ENCODE results near the gene MMP28. TPM values are rescaled to one million over a fixed set of nuclear protein-coding genes. Genes with fewer than 3 reads are reported as not detected.
A peak's percentile ranks its signal among the peaks of the same experiment; 100 is the strongest.

Gene MMP28, protein sequence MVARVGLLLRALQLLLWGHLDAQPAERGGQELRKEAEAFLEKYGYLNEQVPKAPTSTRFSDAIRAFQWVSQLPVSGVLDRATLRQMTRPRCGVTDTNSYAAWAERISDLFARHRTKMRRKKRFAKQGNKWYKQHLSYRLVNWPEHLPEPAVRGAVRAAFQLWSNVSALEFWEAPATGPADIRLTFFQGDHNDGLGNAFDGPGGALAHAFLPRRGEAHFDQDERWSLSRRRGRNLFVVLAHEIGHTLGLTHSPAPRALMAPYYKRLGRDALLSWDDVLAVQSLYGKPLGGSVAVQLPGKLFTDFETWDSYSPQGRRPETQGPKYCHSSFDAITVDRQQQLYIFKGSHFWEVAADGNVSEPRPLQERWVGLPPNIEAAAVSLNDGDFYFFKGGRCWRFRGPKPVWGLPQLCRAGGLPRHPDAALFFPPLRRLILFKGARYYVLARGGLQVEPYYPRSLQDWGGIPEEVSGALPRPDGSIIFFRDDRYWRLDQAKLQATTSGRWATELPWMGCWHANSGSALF
- 0.68 TPM in 1 of 2 replicates, not detected in the other for total RNA-seq (2014; rRNA removed; shearing (Covaris generic))

GRCh38 chr17:35795007-35795870, at the start of gene MMP28:
TSS of gene MMP28 (minus strand) at chr17:35795641. CDS start at chr17:35795377, 264 bp downstream.
- no peak for DNase-seq (ENCODE audit: low spot score)

GRCh38 chr17:35844547-35844946, 49.1 kb upstream of the MMP28 start:
- DNase-seq (ENCODE audit: low spot score) = no peak

DNA sequence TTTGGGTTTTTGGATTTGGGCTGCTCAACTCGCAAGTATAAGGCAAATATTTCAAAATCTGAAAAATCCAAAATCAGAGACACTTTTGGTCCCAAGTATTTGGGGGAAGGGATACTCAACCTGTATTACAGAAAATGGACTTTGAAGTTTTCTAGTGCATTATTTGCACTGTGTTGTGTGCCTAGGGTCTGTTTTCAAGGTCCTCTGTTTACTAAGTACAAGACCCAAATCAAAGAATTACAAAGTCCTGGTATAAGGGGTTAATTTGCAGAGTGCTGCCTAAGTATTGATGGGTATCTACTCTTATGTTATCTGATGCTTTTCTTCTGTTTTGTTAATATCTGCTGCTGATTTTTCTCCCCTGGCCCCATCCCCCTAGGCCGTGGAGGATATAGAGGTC, 48.3 kb upstream of the MMP28 start:
- DNase-seq (ENCODE audit: low spot score) = no peak

- DNase-seq (ENCODE audit: low spot score) = no peak
Measured at GRCh38 chr17:35842239-35842638, 46.8 kb upstream of the MMP28 start.

GRCh38 chr17:35841505-35841904, 46.1 kb upstream of the MMP28 start:
- no peak for DNase-seq (ENCODE audit: low spot score)

DNA sequence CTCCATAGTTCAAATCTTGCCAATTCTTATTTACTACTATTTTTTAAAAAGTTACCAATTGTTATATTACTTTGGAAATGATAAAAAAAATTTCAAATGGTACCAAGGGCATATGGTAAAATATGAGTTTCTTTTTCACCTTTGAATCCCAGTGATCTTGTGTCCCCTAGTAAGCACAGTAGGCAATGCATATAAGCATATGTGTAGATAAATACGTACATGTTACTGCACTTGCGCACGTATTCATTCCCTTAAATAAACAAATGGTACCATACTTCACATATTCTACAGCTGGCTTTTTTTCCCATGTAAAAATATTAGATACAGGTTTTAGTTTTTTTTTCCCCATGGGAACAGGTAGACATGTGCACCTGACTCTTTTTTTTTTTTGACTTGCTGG, 45.7 kb upstream of the MMP28 start:
- no peak for DNase-seq (ENCODE audit: low spot score)

GRCh38 chr17:35825206-35825605, 29.8 kb upstream of the MMP28 start:
- no peak for DNase-seq (ENCODE audit: low spot score)

GRCh38 chr17:35821308-35821707, 25.9 kb upstream of the MMP28 start:
- no peak for DNase-seq (ENCODE audit: low spot score)

DNA sequence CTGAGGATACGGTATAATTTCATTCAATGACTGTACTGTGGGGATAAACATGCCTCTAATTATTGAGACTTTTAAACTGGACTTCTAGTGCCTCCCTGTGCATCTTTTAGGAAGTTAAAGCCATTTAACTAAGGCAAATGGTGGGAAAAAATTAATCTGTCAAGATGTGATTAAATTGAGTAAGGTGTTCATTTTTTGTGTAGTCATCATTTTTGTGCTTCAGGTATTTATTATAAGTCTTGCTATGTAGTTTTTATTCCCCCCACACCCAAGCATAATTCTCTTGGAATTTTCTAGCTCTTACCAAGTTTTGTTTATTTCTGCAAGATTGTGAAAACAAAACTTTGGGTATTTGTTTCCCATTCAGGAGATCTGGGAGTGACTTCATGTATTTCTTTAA, 24.0 kb upstream of the MMP28 start:
- no peak for DNase-seq (ENCODE audit: low spot score)

- no peak for DNase-seq (ENCODE audit: low spot score)
Measured at GRCh38 chr17:35817196-35817595, 21.8 kb upstream of the MMP28 start.

DNA sequence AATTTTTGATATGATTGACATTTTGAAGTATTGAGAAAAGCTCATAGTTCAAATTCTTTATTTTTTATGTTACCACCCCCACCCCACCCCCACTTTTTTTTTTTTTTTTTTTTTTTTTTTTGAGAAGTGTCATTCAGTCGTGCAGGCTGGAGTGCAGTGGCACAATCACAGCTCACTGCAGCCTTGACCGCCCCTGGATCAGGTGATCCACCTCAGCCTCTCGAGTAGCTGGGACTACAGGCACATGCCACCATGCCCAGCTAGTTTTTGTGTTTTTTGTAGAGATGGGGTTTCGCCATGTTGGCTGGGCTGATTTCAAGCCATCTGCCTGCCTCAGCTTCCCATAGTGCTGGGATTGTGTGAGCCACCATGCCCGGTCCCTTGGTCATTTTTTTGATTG, 21.3 kb upstream of the MMP28 start:
- no peak for DNase-seq (ENCODE audit: low spot score)

DNA sequence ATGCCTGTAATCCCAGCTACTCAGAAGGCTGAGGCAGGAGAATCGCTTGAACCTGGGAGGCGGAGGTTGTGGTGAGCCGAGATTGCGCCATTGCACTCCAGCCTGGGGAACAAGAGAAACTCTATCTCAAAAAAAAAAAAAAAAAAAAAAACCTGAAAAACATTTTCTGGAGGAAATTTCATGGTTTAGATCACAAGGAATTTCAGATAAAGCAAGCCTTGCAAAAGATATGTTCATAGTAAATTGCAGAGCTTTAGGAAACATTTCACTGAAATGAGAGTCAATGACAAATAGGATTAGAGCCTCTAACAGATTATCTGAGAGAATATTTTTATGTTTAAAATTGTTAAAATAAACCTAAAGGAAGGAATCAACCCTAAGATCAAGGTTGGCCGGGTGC, 17.0 kb upstream of the MMP28 start:
- no peak for DNase-seq (ENCODE audit: low spot score)

DNA sequence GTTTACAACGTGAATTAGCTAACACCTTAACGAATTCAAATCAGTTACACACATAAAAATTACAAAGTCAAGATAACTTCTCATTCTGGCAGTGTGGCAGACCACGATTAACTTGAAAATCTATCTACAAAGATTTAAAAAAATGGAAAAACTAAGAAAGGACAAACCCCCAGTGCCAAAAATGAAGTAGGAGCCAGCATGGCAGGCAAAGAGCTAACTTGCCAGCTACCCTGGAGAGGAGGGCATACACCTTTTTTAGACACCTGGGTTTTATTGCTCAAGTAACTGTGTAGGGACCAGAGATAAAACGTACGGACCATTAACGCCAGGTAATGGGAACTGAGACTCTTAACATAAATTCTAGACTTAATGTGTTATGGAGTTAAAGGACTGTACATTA, 16.3 kb upstream of the MMP28 start:
- DNase-seq (ENCODE audit: low spot score) = no peak

DNA sequence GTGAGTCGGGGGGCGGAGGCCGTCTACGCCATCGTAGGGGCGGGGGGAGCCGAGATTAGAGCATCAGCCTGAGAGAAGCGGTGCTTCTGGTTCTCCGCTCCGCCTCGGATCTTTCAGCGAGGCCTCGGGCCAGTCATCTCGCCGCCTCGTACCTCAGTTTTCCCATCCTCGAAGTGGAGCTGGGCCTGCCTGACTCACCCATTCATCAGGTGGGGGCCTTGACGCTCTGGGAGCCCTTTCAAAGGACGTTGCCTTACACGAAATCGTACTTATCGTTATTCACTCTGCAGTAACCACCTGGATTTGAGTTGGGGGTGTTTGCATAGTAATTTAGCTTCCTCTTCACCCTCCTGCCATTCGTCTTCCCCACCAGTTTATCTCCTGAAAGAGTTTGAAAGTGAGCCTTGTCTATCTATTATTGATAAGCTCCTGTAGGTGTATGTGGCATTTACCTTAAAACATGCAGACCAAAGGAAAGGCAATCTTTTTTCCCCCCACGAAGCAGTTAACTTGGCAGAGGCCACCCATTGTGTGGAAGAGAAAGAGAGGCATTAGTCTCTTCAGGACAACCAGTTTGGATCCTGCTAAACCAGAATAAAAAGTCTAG, 14.5 kb upstream of the MMP28 start:
- DNase-seq (ENCODE audit: low spot score) = no peak

- DNase-seq (ENCODE audit: low spot score) = peak; percentile 98
Measured at GRCh38 chr17:35808962-35809854, 13.8 kb upstream of the MMP28 start, which contains the start of gene TAF15. TSS of gene TAF15 (plus strand) at chr17:35809484. CDS start at chr17:35809570, 86 bp downstream.

GRCh38 chr17:35808240-35808961, 13.0 kb upstream of the MMP28 start:
- DNase-seq (ENCODE audit: low spot score) = peak; percentile 22

GRCh38 chr17:35807371-35808144, 12.1 kb upstream of the MMP28 start:
- no peak for DNase-seq (ENCODE audit: low spot score)

DNA sequence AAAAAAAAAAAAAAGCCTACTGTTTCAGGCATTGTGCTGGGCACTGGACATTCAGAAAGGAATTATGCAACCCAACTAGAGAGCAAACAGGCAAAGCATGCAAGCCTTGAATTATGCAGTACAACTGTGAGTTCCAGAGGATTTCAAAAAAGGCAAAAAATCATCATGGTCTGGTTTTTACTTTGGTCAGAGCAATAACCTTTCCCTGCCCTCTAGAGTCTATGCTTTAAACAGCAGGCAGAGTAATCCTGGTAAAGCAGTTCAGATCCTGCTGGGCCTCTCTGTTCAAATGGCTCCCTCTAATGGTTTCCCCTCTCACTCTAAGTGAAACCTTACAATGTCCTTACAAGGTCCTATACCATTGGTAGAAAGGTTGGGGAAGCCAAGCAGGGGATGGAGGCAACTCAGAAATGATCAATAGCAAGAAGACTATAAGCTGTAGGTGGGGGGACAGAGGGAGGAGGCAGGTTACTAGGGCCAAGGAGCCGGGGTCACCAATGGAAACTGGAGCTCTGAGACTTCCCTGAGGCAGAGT, 9.3 kb upstream of the MMP28 start:
- peak; percentile 88 for DNase-seq (ENCODE audit: low spot score)

GRCh38 chr17:35801583-35802224, 6.3 kb upstream of the MMP28 start:
- peak; percentile 49 for DNase-seq (ENCODE audit: low spot score)

All from H4 (cell line).